Body of pancreas (tissue), 4 donors: ENCODE results near the gene PDE4A. TPM values are rescaled to one million over a fixed set of nuclear protein-coding genes. Genes with fewer than 3 reads are reported as not detected.

Source experiments
- ATAC-seq: fragments of 150-250 bp; one replicate; pipeline ENCODE4 v1.9.1; 2016
- DNase-seq, 4 donors: peaks; one replicate each; pipeline ENCODE4 v3.0.0-alpha.2; 2019
- H3K27ac ChIP-seq, 4 donors: fragments of 200-600 bp; sonication (generic); 1 replicate in 3 of 4; 2 replicates in 1 of 4; pipeline versions ENCODE4 v1.5.1 to v1.6.1; 2016 to 2019; ENCODE audit warnings: mild to moderate bottlenecking in 1 of 4, mixed read lengths in 1 of 4, moderate library complexity in 1 of 4
- H3K27me3 ChIP-seq, 2 donors: fragments of 200-600 bp; sonication (generic); one replicate each; pipeline ENCODE4 v1.6.0; 2016; ENCODE audit warnings: mild to moderate bottlenecking in 1 of 2
- H3K36me3 ChIP-seq, 2 donors: fragments of 200-600 bp; sonication (generic); replicated peaks in 1 of 2; 2 replicates each; pipeline ENCODE4 v1.5.1; 2016; ENCODE audit warnings: low read depth in 2 of 2; ENCODE audit not compliant: insufficient read depth in 1 of 2
- H3K4me1 ChIP-seq: fragments of 200-600 bp; sonication (generic); one replicate; pipeline ENCODE4 v1.6.0; 2016
- H3K4me3 ChIP-seq, 2 donors: fragments of 200-600 bp; sonication (generic); 1 replicate in 1 of 2; 2 replicates in 1 of 2; pipeline ENCODE4 v1.5.1; 2016 to 2019
- H3K9me3 ChIP-seq, 3 donors: fragments of 200-600 bp; sonication (generic); 1 replicate in 2 of 3; 2 replicates in 1 of 3; pipeline ENCODE4 v1.5.1; 2016
- CTCF ChIP-seq, 7 experiments: fragments of 450-650 bp in 4 of 7; fragments of 200-600 bp in 3 of 7; sonication (generic) in 3 of 7; IDR thresholded peaks; one replicate each; pipeline ENCODE4 v1.5.1; 2016 to 2019; ENCODE audit warnings: antibody characterized with exemption in 7 of 7
- POLR2A ChIP-seq, 3 donors: fragments of 450-650 bp; IDR thresholded peaks; one replicate each; pipeline ENCODE4 v1.6.1; 2016; ENCODE audit warnings: antibody characterized with exemption in 3 of 3, mild to moderate bottlenecking in 2 of 3
- WGBS, 2 donors: methylation state at CpG; one replicate each; pipeline ENCODE4 v1.1.5; 2017; 5-methylcytosine and 5-hydroxymethylcytosine counted together
- intact Hi-C: fragments of 100-400 bp; cut with DNase I; formaldehyde crosslinking; loops from one replicate; pipeline ENCODE4 v1.15.1; 2023
- total RNA-seq, 2 donors: library from RNA; depleted of rRNA; stranded (reverse); fragments of >200 nt; gene quantifications; one replicate each; pipeline ENCODE4 v1.1.0, GENCODE V29; 2016

Gene PDE4A
- total RNA-seq, 2 donors from 2014 or later: 8.8 to 17.1 TPM

- TF ChIP-seq CTCF (IDR thresholded peaks at IDR 0.05) (no peak), POLR2A (IDR thresholded peaks at IDR 0.05) (no peak)
- H3K36me3 ChIP-seq: no peaks in the 10 kb centered on the region
- intact Hi-C loops: no loop called here
- peaks cover 0 to 19% of the 10 kb centered on the region in 2 donors for H3K27me3 ChIP-seq
- H3K9me3 ChIP-seq: no peaks in the 10 kb centered on the region
- WGBS, 2 donors: 0 to 3% methylated on average over 2 to 9 of the region's 9 CpGs
- peaks cover 40% of the 10 kb centered on the region for H3K4me1 ChIP-seq
- H3K4me3 ChIP-seq: peak overlapping the region in 1 of 2 donors; percentile 11
- peak overlapping the region in 3 of 4 donors; percentile 18 to 67 (median 58) for H3K27ac ChIP-seq
- no peak for ATAC-seq
- no peak for DNase-seq
Measured at GRCh38 chr19:10416083-10416379, 4.3 kb upstream of the PDE4A start.

- peak; percentile 90 to 95 (median 92) for DNase-seq
- peaks cover 40% of the 10 kb centered on the region for H3K4me1 ChIP-seq
- peak; percentile 90 for ATAC-seq
- peak overlapping the region in 1 of 2 donors; percentile 11 for H3K4me3 ChIP-seq
- TF ChIP-seq POLR2A (IDR thresholded peaks at IDR 0.05) (no peak), CTCF (IDR thresholded peaks at IDR 0.05) (peak; percentile 75 to 99 (median 89))
- peaks cover 0 to 24% of the 10 kb centered on the region in 2 donors for H3K27me3 ChIP-seq
- H3K9me3 ChIP-seq: no peaks in the 10 kb centered on the region
- peak overlapping the region in 3 of 4 donors; percentile 18 to 67 (median 58) for H3K27ac ChIP-seq
- no peaks in the 10 kb centered on the region for H3K36me3 ChIP-seq
- WGBS, 2 donors: 2 to 12% methylated on average over 13 to 65 of the region's 67 CpGs
- intact Hi-C loops: no loop called here
Measured at GRCh38 chr19:10416380-10417257, 3.7 kb upstream of the PDE4A start.

- ATAC-seq: no peak
- Histone ChIP-seq H3K27ac (no peak overlapping the region), H3K4me3 (no peak overlapping the region), H3K27me3 (peaks cover 0 to 24% of the 10 kb centered on the region in 2 donors), H3K4me1 (peaks cover 40% of the 10 kb centered on the region), H3K36me3 (no peaks in the 10 kb centered on the region), H3K9me3 (no peaks in the 10 kb centered on the region)
- WGBS, 2 donors: 12 to 23% methylated on average over 18 to 30 of the region's 30 CpGs
- intact Hi-C loops: no loop called here
- TF ChIP-seq POLR2A (IDR thresholded peaks at IDR 0.05): no peak
- TF ChIP-seq CTCF (IDR thresholded peaks at IDR 0.05): no peak
- no peak for DNase-seq
Measured at GRCh38 chr19:10417541-10418234, 2.6 kb upstream of the PDE4A start.

GRCh38 chr19:10418235-10418484, 2.2 kb upstream of the PDE4A start:
- intact Hi-C loops: no loop called here
- Histone ChIP-seq H3K27ac (no peak overlapping the region), H3K4me1 (peaks cover 40% of the 10 kb centered on the region), H3K4me3 (no peak overlapping the region), H3K36me3 (no peaks in the 10 kb centered on the region), H3K27me3 (peaks cover 0 to 24% of the 10 kb centered on the region in 2 donors), H3K9me3 (no peaks in the 10 kb centered on the region)
- DNase-seq (no peak), ATAC-seq (no peak)
- TF ChIP-seq POLR2A (IDR thresholded peaks at IDR 0.05) (no peak), CTCF (IDR thresholded peaks at IDR 0.05) (no peak)
- WGBS, 2 donors: 2 to 7% methylated on average over 3 of the region's 3 CpGs
